Measurements from ENCODE around the gene CBLB. TPM values are rescaled to one million over a fixed set of nuclear protein-coding genes. Genes with fewer than 3 reads are reported as not detected.

CBLB gene
- total RNA-seq, 1 experiment from 2014 or later, result 34.3 TPM

DNA sequence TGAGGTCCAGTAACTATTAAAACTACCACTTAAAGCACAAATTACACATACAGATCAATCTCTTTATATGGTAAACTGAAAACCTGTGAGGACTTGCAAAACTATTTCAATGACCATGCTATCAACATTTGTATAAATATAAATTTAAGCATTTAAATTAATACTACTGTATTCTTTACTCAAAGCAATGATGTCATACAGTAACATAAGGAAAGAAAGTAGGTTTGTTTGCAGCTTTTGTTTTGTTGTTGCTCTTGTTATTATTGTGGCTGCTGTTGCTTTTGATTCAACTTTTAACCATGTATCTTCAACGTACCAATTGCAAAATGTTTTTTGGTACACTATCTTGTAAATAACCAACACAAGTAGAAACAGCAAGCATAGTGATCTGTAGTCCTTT is 22.0 kb downstream of the CBLB start:
- no peak for DNase-seq
- TF ChIP-seq, protein P1, sequence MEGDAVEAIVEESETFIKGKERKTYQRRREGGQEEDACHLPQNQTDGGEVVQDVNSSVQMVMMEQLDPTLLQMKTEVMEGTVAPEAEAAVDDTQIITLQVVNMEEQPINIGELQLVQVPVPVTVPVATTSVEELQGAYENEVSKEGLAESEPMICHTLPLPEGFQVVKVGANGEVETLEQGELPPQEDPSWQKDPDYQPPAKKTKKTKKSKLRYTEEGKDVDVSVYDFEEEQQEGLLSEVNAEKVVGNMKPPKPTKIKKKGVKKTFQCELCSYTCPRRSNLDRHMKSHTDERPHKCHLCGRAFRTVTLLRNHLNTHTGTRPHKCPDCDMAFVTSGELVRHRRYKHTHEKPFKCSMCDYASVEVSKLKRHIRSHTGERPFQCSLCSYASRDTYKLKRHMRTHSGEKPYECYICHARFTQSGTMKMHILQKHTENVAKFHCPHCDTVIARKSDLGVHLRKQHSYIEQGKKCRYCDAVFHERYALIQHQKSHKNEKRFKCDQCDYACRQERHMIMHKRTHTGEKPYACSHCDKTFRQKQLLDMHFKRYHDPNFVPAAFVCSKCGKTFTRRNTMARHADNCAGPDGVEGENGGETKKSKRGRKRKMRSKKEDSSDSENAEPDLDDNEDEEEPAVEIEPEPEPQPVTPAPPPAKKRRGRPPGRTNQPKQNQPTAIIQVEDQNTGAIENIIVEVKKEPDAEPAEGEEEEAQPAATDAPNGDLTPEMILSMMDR (IDR thresholded peaks at IDR 0.05; ENCODE audit: insufficient read depth in 1 of 2, low read depth in 1 of 2, low read length in 1 of 2, severe bottlenecking in 1 of 2, unreplicated experiment in 1 of 2), result no peak
- Mint-ChIP-seq H3K4me1 (ENCODE audit: low read depth, unreplicated experiment) (peaks cover 5% of the 10 kb centered on the region), H3K27me3 (ENCODE audit: insufficient read depth, unreplicated experiment) (no peaks in the 10 kb centered on the region), H3K9me3 (ENCODE audit: unreplicated experiment) (no peaks in the 10 kb centered on the region), H3K27ac (ENCODE audit: unreplicated experiment) (no peak overlapping the region), H3K36me3 (ENCODE audit: insufficient read depth, unreplicated experiment) (peaks cover 4% of the 10 kb centered on the region), H3K4me3 (ENCODE audit: unreplicated experiment) (no peak overlapping the region)
- intact Hi-C loops (cut with micrococcal nuclease; ENCODE audit: unreplicated experiment), result no loop called here
- H3K4me1 ChIP-seq, result no peaks in the 10 kb centered on the region
- POLR2A ChIA-PET, result no interaction called here
- H3K27me3 ChIP-seq (replicated peaks; ENCODE audit: control insufficient read depth, insufficient read depth, low read length), result no peaks in the 10 kb centered on the region
- no TSS peak for BruUV-seq (replicated peaks)
- no peaks in the 10 kb centered on the region for H3K9me3 ChIP-seq
- H3K4me3 ChIP-seq (ENCODE audit: low read depth, low read length), result no peak overlapping the region
- CTCF ChIA-PET, result no interaction called here
- no peaks in the 10 kb centered on the region for H3K36me3 ChIP-seq (ENCODE audit: control insufficient read depth, insufficient read depth, low read length)

DNA sequence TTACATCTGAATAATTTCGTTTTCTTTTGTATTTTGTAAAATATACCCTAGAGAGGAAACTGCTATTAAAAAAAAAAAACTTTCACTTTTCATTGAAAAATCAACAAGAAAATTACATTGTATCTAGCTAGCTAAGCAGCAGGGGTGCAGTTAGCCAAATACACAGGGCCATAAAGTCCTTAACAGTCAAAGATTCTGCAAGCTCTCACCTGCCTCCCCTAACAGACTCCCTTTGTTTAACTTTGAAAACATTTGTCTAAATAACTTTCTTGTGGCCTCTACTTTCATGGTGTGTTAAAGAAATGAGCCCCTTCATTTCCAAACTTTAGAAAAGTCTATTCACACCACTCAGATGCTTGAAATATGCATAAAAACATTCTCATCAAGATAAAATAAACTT is 23.3 kb downstream of the CBLB start:
- no TSS peak for BruUV-seq (replicated peaks)
- CTCF ChIA-PET, result no interaction called here
- no peaks in the 10 kb centered on the region for H3K27me3 Mint-ChIP-seq (ENCODE audit: insufficient read depth, unreplicated experiment)

DNA sequence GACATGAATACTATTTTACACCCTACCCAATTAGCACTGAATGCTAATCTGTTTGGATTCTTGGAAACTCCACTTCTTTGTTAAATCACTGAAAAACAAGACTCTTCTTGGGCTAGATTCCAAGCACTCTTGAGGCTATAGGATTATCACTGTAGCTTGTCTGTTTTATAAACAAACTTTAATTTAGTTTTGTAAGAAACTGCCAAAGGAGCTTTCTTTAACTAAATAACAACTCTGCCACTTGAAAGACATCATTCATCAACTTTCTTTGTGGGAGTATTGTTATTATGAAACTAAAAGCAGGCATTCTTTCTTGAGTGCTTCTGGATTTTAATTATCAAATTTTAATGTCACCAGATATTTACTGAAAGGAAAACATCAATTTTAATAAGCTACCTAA is 24.1 kb downstream of the CBLB start:
- BruUV-seq (replicated peaks), result no TSS peak
- H3K4me3 ChIP-seq (ENCODE audit: low read depth, low read length), result no peak overlapping the region
- Mint-ChIP-seq H3K4me3 (ENCODE audit: unreplicated experiment) (no peak overlapping the region), H3K4me1 (ENCODE audit: low read depth, unreplicated experiment) (peaks cover 5% of the 10 kb centered on the region), H3K36me3 (ENCODE audit: insufficient read depth, unreplicated experiment) (peaks cover 4% of the 10 kb centered on the region), H3K27me3 (ENCODE audit: insufficient read depth, unreplicated experiment) (no peaks in the 10 kb centered on the region), H3K9me3 (ENCODE audit: unreplicated experiment) (no peaks in the 10 kb centered on the region), H3K27ac (ENCODE audit: unreplicated experiment) (no peak overlapping the region)
- DNase-seq, result no peak
- POLR2A ChIA-PET, result no interaction called here
- no peaks in the 10 kb centered on the region for H3K27me3 ChIP-seq (replicated peaks; ENCODE audit: control insufficient read depth, insufficient read depth, low read length)
- no peaks in the 10 kb centered on the region for H3K9me3 ChIP-seq
- CTCF ChIA-PET, result no interaction called here
- no peaks in the 10 kb centered on the region for H3K36me3 ChIP-seq (ENCODE audit: control insufficient read depth, insufficient read depth, low read length)
- no peaks in the 10 kb centered on the region for H3K4me1 ChIP-seq
- TF ChIP-seq, protein P1 (IDR thresholded peaks at IDR 0.05; ENCODE audit: insufficient read depth in 1 of 2, low read depth in 1 of 2, low read length in 1 of 2, severe bottlenecking in 1 of 2, unreplicated experiment in 1 of 2), result no peak
- intact Hi-C loops (cut with micrococcal nuclease; ENCODE audit: unreplicated experiment), result no loop called here

More for the DNA sequence above, 23.3 kb downstream of the CBLB start:
- no peaks in the 10 kb centered on the region for H3K36me3 ChIP-seq (ENCODE audit: control insufficient read depth, insufficient read depth, low read length)
- Mint-ChIP-seq H3K4me1 (ENCODE audit: low read depth, unreplicated experiment) (peaks cover 5% of the 10 kb centered on the region), H3K36me3 (ENCODE audit: insufficient read depth, unreplicated experiment) (peaks cover 4% of the 10 kb centered on the region), H3K27ac (ENCODE audit: unreplicated experiment) (no peak overlapping the region), H3K9me3 (ENCODE audit: unreplicated experiment) (no peaks in the 10 kb centered on the region), H3K4me3 (ENCODE audit: unreplicated experiment) (no peak overlapping the region)
- TF ChIP-seq, protein P1 (IDR thresholded peaks at IDR 0.05; ENCODE audit: insufficient read depth in 1 of 2, low read depth in 1 of 2, low read length in 1 of 2, severe bottlenecking in 1 of 2, unreplicated experiment in 1 of 2), result no peak
- H3K4me1 ChIP-seq, result no peaks in the 10 kb centered on the region
- H3K4me3 ChIP-seq (ENCODE audit: low read depth, low read length), result no peak overlapping the region
- no peak for DNase-seq
- H3K9me3 ChIP-seq, result no peaks in the 10 kb centered on the region
- POLR2A ChIA-PET, result no interaction called here
- H3K27me3 ChIP-seq (replicated peaks; ENCODE audit: control insufficient read depth, insufficient read depth, low read length), result no peaks in the 10 kb centered on the region
- intact Hi-C loops (cut with micrococcal nuclease; ENCODE audit: unreplicated experiment), result no loop called here

All from Caco-2 (cell line).